HG03432 (cell line): ENCODE measurements around the gene WDR73.
"Not testable (repeated sequence)": the region's sequence is repeated elsewhere in the genome, so short reads cannot be mapped to it uniquely, and the experiment has no call there.

ENCODE experiments used
- ATAC-seq: cut with Tn5 transposase; IDR thresholded peaks from one replicate; pipeline ENCODE4 v1.9.1; 2021; ENCODE audit warnings: mild to moderate bottlenecking, moderate library complexity; ENCODE audit not compliant: unreplicated experiment

The WDR73 gene

GRCh38 chr15:84653910-84654688, at the start of gene WDR73:
Gene WDR73 (minus strand): TSS chr15:84654283. CDS start chr15:84654274, 9 bp downstream.
- peak; percentile 85 for ATAC-seq

- no peak for ATAC-seq
These were observed 49.7 kb upstream of the WDR73 start for GRCh38 chr15:84703808-84704207.

GRCh38 chr15:84702961-84703482, 48.9 kb upstream of the WDR73 start:
- ATAC-seq = no peak

GRCh38 chr15:84699538-84700191, 45.6 kb upstream of the WDR73 start:
- no peak for ATAC-seq

GRCh38 chr15:84697236-84697990, 43.3 kb upstream of the WDR73 start:
- ATAC-seq = no peak

- ATAC-seq = no peak
These were observed 42.7 kb upstream of the WDR73 start for GRCh38 chr15:84696757-84697156.

GRCh38 chr15:84690342-84690741, 36.3 kb upstream of the WDR73 start:
- ATAC-seq = no peak

- no peak for ATAC-seq
These were observed 35.8 kb upstream of the WDR73 start for GRCh38 chr15:84689858-84690257.

- not testable (repeated sequence) for ATAC-seq
These were observed 32.4 kb upstream of the WDR73 start for GRCh38 chr15:84686446-84686845.

GRCh38 chr15:84685304-84685703, 31.2 kb upstream of the WDR73 start:
- ATAC-seq = no peak

GRCh38 chr15:84684092-84684491, 30.0 kb upstream of the WDR73 start:
- ATAC-seq = no peak

- ATAC-seq = peak; percentile 79
These were observed 27.7 kb upstream of the WDR73 start for GRCh38 chr15:84681831-84682230.

- no peak for ATAC-seq
These were observed 17.1 kb upstream of the WDR73 start for GRCh38 chr15:84671211-84671610.

GRCh38 chr15:84669726-84670125, 15.6 kb upstream of the WDR73 start:
- no peak for ATAC-seq

- no peak for ATAC-seq
These were observed 14.3 kb upstream of the WDR73 start for GRCh38 chr15:84668221-84668982.

- no peak for ATAC-seq
These were observed 12.3 kb upstream of the WDR73 start for GRCh38 chr15:84666373-84666772.

- ATAC-seq = no peak
These were observed 6.9 kb upstream of the WDR73 start for GRCh38 chr15:84661001-84661400.

GRCh38 chr15:84659904-84660781, 6.1 kb upstream of the WDR73 start:
- no peak for ATAC-seq

GRCh38 chr15:84658788-84659411, 4.8 kb upstream of the WDR73 start:
- ATAC-seq = no peak
